ENCODE data around the gene PYCR2.
"Not testable (repeated sequence)": the region's sequence is repeated elsewhere in the genome, so short reads cannot be mapped to it uniquely, and the experiment has no call there.

The PYCR2 gene

DNA sequence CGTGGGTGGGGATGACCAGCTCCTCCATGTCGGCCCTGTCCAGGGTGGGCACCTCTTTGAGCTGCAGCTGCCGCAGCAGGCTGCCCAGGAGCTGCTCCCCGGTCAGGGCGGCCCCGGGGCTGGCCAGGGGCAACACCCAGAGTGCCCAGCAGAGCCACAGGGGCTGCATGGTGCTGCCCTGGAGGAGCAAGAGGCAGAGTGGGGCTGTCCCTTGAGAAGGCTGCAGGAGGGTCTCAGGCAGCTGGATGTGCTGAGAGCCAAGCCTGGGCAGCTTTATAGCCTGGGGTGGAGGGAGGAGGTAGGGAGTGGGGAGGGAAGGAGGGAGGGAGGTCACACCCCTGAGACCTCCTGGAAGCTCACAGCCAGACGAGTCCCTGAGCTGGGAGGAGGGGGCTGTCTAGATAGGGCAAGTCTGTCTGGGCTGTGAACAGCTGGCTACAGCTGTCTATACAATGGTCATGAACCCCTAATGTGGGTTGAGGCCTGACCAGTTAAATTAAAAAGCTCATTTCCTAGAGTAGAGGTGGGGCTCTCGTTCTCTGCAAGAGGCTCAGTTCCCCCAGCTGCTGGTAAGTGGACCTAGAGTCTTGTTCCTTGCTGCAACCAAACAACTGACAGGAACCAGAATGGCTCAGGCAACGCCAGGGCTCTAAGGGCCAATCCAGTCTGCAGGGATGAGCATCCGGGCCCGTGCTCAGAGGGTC is 35.0 kb downstream of the PYCR2 start, which contains the start of gene LEFTY1:
Gene LEFTY1 (minus strand): TSS at position 249 of the 704 bp plus-strand sequence. CDS start 80 bp downstream, at position 169.
- DNase-seq = no peak

- DNase-seq = no peak
These were observed 35.7 kb downstream of the PYCR2 start for GRCh38 chr1:225888289-225888897.

GRCh38 chr1:225887554-225888288 is 36.3 kb downstream of the PYCR2 start:
- DNase-seq = not testable (repeated sequence)

DNA sequence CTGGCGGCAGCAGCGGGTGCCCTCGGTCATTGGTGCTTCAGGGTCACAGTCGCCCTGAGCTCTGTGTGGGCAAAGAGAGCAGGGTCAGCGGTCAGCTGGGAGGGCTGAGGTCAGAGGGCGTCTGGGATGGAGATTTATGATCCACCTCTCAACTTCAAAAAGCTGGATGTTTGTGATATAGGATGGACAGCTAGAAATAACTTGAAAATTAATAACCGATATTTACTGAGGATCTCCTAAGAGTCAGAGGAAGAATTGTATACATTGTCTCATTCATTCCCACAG is 37.1 kb downstream of the PYCR2 start:
- DNase-seq = no peak

- DNase-seq = no peak
These were observed 37.7 kb downstream of the PYCR2 start for GRCh38 chr1:225886159-225887029.

DNA sequence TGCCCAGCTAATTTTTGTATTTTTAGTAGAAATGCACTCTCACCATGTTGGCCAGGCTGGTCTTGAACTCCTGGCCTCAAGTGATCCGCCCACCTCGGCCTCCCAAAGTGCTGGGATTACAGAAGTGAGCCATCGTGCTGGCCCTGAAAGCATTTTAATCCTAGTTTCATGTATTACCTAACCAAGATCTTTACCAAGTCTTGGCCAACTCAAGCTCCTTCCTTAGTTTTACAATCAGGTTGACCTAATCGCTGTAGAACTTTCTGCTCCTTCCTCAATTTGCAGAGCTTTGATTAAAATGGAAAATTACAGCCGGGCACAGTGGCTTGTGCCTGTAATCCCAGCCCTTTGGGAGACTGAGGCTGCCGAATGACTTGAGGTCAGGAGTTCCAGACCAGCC is 38.7 kb downstream of the PYCR2 start:
- no peak for DNase-seq

- no peak for DNase-seq
These were observed 40.3 kb downstream of the PYCR2 start for GRCh38 chr1:225883616-225884265.

DNA sequence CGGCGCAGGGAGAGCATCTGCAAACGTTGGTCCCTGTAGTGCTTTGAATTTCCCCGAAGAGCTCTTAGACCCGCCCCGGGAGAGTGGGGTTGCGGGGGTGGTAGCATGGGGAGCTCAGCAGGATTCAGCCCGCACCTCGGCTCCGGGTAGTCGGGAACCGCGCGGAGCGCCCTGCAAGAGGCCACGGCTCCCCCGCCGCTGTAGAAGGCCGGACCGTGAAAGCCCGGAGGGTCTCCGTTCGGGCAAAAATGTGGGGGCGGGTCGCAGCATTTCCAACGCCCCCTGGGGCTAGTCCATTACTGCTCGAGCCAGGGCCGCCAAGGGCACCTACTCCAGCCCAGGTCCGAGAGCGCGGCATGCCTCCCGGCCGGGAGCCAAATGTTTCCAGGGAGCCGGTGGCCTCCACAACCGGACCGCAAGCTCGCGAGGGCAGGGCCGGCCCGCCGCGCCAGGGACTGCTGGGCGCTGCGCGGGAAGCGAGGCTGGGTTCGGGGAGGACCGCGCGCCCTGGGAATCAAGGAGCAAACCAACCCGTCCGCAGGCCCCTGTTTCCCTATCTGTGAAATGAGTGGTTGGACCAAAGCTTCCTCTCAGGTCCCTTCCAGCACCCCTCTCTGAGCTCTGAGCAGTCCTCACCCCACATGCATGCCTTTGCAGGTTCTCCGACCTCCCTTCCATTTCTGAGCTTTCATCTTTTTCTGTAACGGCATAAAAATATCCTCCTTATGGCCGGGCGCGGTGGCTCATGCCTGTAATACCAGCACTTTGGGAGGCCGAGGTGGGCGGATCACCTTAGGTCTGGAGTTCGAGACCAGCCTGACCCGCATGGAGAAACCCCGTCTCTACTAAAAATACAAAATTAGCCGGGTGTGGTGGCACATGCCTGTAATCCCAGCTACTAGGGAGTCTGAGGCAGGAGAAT is 41.1 kb downstream of the PYCR2 start:
- DNase-seq = peak; percentile 68

- DNase-seq = peak; percentile 96
These were observed 41.9 kb downstream of the PYCR2 start, which contains the start of gene TMEM63A for GRCh38 chr1:225881959-225882693. Gene TMEM63A, minus strand, starts transcription at chr1:225882380. Its CDS starts 4,800 bp downstream, at chr1:225877580.

- peak; percentile 61 for DNase-seq
These were observed 42.7 kb downstream of the PYCR2 start for GRCh38 chr1:225881081-225881958.

DNA sequence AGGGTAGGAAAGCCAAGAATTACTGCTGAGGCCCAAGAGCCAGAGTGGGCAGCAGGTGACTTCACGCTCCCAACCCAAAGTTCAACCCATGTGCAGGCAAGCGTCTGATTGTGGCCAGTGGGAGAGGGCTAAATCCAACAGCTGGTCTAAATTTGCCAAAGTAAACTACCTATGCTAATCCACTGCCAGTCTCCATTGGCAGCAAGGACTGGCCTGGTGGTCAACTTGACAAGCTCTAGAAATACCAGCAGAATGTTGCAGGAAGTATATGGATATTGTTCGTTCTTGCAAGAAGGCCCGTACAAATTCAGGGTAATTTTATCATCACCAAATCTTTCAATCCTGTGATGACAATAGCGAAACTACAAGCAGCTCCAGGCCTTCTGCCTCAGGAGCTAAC is 43.4 kb downstream of the PYCR2 start:
- DNase-seq = no peak

- DNase-seq = no peak
These were observed 43.8 kb downstream of the PYCR2 start for GRCh38 chr1:225880222-225880588.

DNA sequence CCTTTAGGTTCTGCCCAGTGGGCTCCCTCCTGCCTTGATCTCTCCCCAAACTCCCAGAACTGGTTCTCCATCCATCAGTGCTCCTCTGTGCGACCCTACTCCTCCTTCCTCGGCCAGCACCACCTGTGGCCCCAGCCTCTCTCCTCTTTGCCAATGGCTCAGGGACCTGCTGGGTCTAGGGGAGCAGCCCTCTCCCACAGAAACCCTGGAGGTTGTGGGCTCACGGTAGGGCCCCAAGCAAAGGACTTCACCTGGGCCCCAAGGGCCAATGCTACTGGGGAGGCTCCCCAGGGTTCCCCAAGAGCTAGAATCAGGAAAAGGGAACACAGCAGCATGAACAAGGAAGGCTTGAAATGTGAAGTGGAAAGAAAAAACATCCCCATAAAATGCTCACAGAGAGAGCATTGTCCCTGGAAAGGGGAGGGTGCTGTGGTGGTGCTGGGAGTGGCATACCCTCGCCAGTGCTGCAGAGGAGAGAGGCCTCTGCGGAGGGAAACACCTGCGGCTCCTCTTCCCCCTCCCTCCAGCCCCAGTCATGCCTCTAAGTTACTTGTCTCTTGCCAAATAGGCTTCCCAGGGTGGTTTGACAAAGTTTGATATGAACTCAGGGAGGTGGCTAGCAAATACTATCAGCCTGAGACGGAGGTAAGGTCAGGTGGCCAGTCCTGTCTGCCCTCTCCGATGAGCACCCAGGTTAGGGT is 44.4 kb downstream of the PYCR2 start:
- DNase-seq = no peak

GRCh38 chr1:225878282-225878681 is 45.8 kb downstream of the PYCR2 start:
- DNase-seq = no peak

GRCh38 chr1:225877580-225877979 is 46.5 kb downstream of the PYCR2 start:
- peak; percentile 68 for DNase-seq

DNA sequence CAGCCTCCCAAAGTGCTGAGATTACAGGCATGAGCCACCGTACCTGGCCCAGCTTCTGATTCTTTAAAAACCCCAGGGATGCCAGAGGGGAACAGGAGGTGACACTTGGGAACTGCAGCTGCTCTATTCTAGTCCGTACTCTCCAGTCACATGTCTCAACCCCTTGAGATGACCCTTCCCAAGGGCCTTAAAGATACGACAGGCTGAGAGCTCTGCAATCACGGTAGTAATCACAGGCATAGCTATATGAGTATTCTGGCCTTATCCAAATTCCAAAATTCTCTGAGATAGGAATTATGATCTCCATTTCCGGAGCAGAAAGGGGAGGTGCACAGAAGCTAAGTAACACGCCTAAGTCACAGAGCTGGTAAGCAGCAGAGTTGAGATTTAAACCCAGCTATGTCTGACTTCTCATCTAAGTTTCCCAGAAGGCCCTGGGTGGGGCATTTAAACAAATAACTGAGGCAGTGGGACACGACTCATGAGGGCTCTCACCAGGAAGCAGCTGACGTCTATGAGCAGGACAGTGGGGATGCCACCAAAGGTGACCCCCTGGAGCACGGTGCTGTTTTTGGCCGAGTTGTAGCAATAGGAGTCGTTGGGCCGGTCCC is 47.0 kb downstream of the PYCR2 start:
- no peak for DNase-seq

DNA sequence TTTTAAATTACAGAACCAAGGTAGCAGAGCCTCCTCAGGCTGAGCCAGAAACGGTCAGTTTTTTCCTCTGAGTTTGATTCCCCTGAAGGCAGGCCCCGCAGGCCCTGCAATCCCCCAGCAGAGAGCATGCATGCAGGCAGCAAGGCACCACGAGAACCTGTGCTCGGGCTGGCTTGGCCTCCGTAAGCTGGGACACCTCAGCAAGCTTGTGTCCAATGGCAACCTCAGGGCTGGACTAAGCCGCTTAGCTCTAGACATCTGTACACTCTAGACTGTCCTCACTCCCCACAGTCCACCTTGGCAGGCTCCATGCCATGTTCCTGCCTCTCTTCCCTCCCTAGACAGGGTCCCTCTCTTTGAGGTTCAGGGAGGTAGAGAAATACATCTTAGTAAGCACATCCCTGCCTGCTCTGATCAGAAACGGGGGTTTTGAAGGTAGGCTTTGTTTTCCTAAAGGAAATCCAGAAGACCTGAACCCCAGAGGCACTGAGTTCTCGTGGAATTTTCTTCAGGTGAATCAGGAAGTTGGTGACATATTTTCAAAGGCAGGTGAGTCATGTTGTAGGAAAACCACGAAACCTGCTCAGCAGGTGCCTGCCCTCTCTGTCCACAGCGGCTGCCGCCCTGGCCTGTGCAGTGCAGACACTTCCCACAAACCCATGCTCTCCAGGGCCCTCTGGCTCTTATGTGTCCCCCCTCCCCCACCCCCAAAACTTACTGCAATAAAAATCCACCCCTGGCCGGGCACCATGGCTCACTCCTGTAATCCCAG is 48.8 kb downstream of the PYCR2 start:
- no peak for DNase-seq

DNA sequence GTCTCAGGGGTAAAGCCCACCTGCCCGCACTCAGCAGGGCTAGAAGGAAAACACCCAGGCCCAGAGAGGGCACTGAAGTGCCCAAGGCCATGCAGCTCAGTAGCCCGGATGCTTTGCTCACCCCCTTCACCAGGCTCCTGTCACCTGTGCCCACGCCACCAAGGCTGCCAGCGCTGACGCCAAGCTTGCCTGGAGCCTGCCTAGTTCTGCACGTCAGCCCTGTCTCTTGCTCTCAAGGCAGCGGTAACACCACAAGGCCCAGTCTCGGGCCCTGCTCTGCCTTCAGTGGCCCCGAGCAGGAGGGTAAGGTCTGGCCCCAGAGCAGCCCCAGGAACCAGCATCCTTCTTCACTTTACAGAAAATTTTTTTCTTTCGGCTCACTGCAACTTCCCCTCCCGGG is 49.6 kb downstream of the PYCR2 start:
- no peak for DNase-seq

All from 8988T (cell line).